Measurements from ENCODE around the gene CTDNEP1.

CTDNEP1 gene

DNA sequence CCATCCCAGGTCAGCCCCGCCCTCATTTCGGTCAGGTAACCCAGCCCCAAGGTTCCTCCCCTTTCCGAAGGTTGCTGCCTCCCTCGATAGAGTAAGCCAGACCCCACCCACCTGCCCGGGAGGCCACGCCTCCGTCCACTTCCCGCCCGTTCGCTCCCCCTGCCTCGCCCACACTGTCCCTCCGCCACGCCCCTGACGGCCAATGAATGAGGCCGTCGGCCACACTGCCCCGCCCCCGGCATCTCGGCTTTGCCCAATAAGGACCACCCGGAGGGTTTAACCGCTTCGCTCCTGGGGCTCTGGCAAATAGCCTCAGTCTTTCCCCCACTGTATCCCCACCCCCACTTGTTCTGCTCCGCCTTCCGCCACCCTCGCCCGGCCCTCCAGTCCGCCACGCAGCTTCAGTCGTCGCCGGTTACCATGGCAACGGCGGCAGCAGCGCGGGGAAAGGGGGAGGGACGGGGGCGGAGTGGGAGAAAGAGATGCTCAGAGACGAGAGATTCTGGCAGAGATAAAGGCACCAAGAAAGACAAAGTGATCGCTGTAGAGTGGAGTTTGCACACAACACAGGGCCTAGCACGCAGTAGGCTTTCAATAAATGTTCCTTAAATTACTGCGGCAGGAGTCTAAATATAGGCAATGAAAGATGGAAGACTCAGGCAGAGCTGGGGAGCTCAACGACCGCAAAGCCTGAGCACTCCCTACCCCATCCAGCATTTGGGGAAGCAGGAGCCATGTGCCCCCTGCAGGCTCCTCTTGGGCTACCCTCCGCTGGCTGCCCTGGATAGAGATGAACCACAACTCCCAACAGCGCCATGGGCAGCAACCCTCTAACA, 37.0 kb downstream of the CTDNEP1 start:
- peak; percentile 97 for DNase-seq (ENCODE audit: extremely low spot score)
- peak; percentile 32 for TF ChIP-seq CTCF (IDR thresholded peaks at IDR 0.05; ENCODE audit: control extremely low read depth, extremely low read depth, low read depth, missing control alignments)
- ChIA-PET CTCF (interaction anchor here (0.8 to 1.5 kb wide), 4 partner anchors 37 to 179 kb away, joined by 3 read pairs; partner anchors contain the start of gene SLC16A13), POLR2A (interaction anchor here (0.6 to 1.6 kb wide), 3 partner anchors 28 to 207 kb away, joined by 3 read pairs; no protein-coding TSS in a partner anchor)

- CTCF ChIA-PET = interaction anchor here (0.8 to 1.5 kb wide), 4 partner anchors 37 to 178 kb away, joined by 3 read pairs; partner anchors contain the start of gene SLC16A13
- TF ChIP-seq CTCF (IDR thresholded peaks at IDR 0.05; ENCODE audit: control extremely low read depth, extremely low read depth, low read depth, missing control alignments) = peak; percentile 33
- POLR2A ChIA-PET = interaction anchor here (0.8 to 1.6 kb wide), 2 partner anchors 29 to 167 kb away, joined by 3 read pairs; no protein-coding TSS in a partner anchor
- DNase-seq (ENCODE audit: extremely low spot score) = no peak
These were observed 37.6 kb downstream of the CTDNEP1 start for GRCh38 chr17:7213895-7214299.

GRCh38 chr17:7211491-7212273, 39.9 kb downstream of the CTDNEP1 start:
- DNase-seq (ENCODE audit: extremely low spot score) = no peak
- CTCF ChIA-PET = no interaction called here
- no peak for TF ChIP-seq CTCF (IDR thresholded peaks at IDR 0.05; ENCODE audit: control extremely low read depth, extremely low read depth, low read depth, missing control alignments)
- POLR2A ChIA-PET = no interaction called here

- TF ChIP-seq CTCF (IDR thresholded peaks at IDR 0.05; ENCODE audit: control extremely low read depth, extremely low read depth, low read depth, missing control alignments) = no peak
- CTCF ChIA-PET = interaction anchor here (2.2 kb wide), 1 partner anchor 11 kb away, joined by 6 read pairs; the partner anchor contains the start of genes ACADVL and DLG4
- POLR2A ChIA-PET = no interaction called here
- no peak for DNase-seq (ENCODE audit: extremely low spot score)
These were observed 42.6 kb downstream of the CTDNEP1 start for GRCh38 chr17:7208754-7209460.

GRCh38 chr17:7208027-7208571, 43.4 kb downstream of the CTDNEP1 start:
- no peak for TF ChIP-seq CTCF (IDR thresholded peaks at IDR 0.05; ENCODE audit: control extremely low read depth, extremely low read depth, low read depth, missing control alignments)
- CTCF ChIA-PET = interaction anchor here (2.2 kb wide), 1 partner anchor 12 kb away, joined by 6 read pairs; the partner anchor contains the start of genes ACADVL and DLG4
- POLR2A ChIA-PET = no interaction called here
- no peak for DNase-seq (ENCODE audit: extremely low spot score)
